Esophagus muscularis mucosa (tissue), 4 donors: ENCODE measurements around the gene FAM227A. TPM values are rescaled to one million over a fixed set of nuclear protein-coding genes. Genes with fewer than 3 reads are reported as not detected.

Source experiments
- DNase-seq: peaks from one replicate; pipeline ENCODE4 v3.0.0-alpha.2; 2017; ENCODE audit errors: extremely low spot score
- H3K27ac ChIP-seq, 4 donors: fragments of 200-600 bp; sonication (generic); replicated peaks in 1 of 4; 1 replicate in 3 of 4; 2 replicates in 1 of 4; pipeline ENCODE4 v1.5.1; 2016 to 2019; ENCODE audit warnings: mild to moderate bottlenecking in 1 of 4
- H3K27me3 ChIP-seq, 4 donors: fragments of 200-600 bp; sonication (generic); one replicate each; pipeline versions ENCODE4 v1.5.1 to v1.6.0; 2016 to 2019
- H3K36me3 ChIP-seq, 4 donors: fragments of 200-600 bp; sonication (generic); one replicate each; pipeline ENCODE4 v1.5.1; 2016 to 2019
- H3K4me1 ChIP-seq, 4 donors: fragments of 200-600 bp; sonication (generic); one replicate each; pipeline ENCODE4 v1.5.1; 2016 to 2019
- H3K4me3 ChIP-seq, 4 donors: fragments of 200-600 bp; sonication (generic); 1 replicate in 2 of 4; 2 replicates in 2 of 4; pipeline ENCODE4 v1.5.1; 2016 to 2019; ENCODE audit warnings: mild to moderate bottlenecking in 4 of 4, moderate library complexity in 1 of 4
- H3K9me3 ChIP-seq, 4 donors: fragments of 200-600 bp; sonication (generic); 1 replicate in 3 of 4; 2 replicates in 1 of 4; pipeline ENCODE4 v1.5.1; 2016 to 2019
- CTCF ChIP-seq, 3 experiments: fragments of 200-600 bp in 2 of 3; fragments of 450-650 bp in 1 of 3; sonication (generic) in 2 of 3; IDR thresholded peaks; one replicate each; pipeline ENCODE4 v1.5.1; 2017 to 2019; ENCODE audit warnings: antibody characterized with exemption in 3 of 3, mild to moderate bottlenecking in 2 of 3, moderate library complexity in 1 of 3
- EP300 ChIP-seq: sonication (generic); formaldehyde crosslinking; IDR thresholded peaks from one replicate; pipeline ENCODE4 v1.6.1; 2017; ENCODE audit warnings: antibody characterized with exemption
- POLR2A ChIP-seq: fragments of 450-650 bp; IDR thresholded peaks from one replicate; pipeline ENCODE4 v1.6.1; 2017; ENCODE audit warnings: antibody characterized with exemption, moderate library complexity, mild to moderate bottlenecking, low read depth
- POLR2AphosphoS5 ChIP-seq, 2 donors: sonication (generic); formaldehyde crosslinking; IDR thresholded peaks; one replicate each; pipeline ENCODE4 v1.6.1; 2017; ENCODE audit warnings: antibody characterized with exemption in 2 of 2
- WGBS: methylation state at CpG from one replicate; pipeline ENCODE4 v1.1.5; 2018; 5-methylcytosine and 5-hydroxymethylcytosine counted together
- intact Hi-C: fragments of 100-400 bp; cut with DNase I; formaldehyde crosslinking; loops from one replicate; pipeline ENCODE4 v1.15.1; 2023
- total RNA-seq, 4 donors: library from RNA; depleted of rRNA; stranded (reverse); fragments of >200 nt; gene quantifications; one replicate each; pipeline versions ENCODE4 v1.1.0 to v1.2.1, GENCODE V29; 2016

Gene FAM227A
- total RNA-seq, 4 donors from 2014 or later: 0.33 to 2.9 (median 0.86) TPM

DNA sequence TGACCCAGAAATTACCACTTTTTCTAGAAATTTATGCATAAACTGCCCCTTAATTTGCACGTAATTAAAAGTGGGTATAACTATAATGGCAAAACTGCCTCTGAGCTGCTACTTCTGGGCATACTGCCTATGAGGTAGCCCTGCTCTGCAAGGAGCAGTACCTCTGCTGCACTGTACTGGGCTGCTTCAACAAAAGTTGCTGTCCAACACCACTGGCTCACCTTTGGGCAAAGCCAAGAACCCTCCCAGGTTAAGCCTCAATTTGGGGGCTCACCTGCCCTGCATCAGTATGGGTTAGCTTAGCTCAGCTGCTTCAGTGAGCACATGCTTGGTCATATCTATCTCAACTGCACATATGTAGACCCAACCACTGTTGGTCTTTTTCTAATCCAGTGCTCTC lies 90.8 kb downstream of the FAM227A start:
- WGBS: 94% methylated on average over 1 of the region's 1 CpG
- Histone ChIP-seq H3K36me3 (no peaks in the 10 kb centered on the region), H3K27ac (no peak overlapping the region), H3K9me3 (no peaks in the 10 kb centered on the region), H3K27me3 (no peaks in the 10 kb centered on the region), H3K4me1 (peaks cover 0 to 19% (median 11%) of the 10 kb centered on the region in 4 donors), H3K4me3 (no peak overlapping the region)
- intact Hi-C loops: no loop called here
- DNase-seq: no peak
- TF ChIP-seq CTCF (IDR thresholded peaks at IDR 0.05): no peak
- TF ChIP-seq EP300: no peak
- no peak for TF ChIP-seq POLR2AphosphoS5 (IDR thresholded peaks at IDR 0.05)
- no peak for TF ChIP-seq POLR2A

- Histone ChIP-seq H3K4me1 (peaks cover 0 to 14% (median 7%) of the 10 kb centered on the region in 4 donors), H3K4me3 (no peak overlapping the region), H3K27ac (no peak overlapping the region), H3K9me3 (no peaks in the 10 kb centered on the region), H3K27me3 (no peaks in the 10 kb centered on the region), H3K36me3 (no peaks in the 10 kb centered on the region)
- TF ChIP-seq POLR2A (no peak), POLR2AphosphoS5 (IDR thresholded peaks at IDR 0.05) (no peak), EP300 (no peak)
- DNase-seq: no peak
- WGBS: 88% methylated on average over 2 of the region's 2 CpGs
- intact Hi-C loops: no loop called here
These were observed 91.5 kb downstream of the FAM227A start for GRCh38 chr22:38564669-38565068.

DNA sequence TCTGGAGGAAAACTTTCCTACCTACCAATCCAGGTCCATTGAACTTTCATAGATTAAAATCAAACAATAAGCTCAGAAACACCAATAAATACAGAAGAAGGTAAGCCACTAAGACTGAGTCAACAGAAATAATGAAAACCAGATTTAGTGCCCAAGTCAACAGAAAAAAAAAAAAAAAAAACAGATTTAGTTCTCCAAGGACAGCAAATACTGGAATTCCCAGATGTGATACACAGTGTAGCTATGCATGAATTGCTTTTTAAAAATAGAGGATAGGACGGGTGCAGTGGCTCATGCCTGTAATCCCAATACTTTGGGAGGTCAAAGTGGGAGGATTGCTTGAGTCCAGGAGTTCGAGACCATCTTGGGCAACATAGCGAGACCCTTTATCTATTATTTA lies 101.9 kb downstream of the FAM227A start:
- Histone ChIP-seq H3K4me1 (no peaks in the 10 kb centered on the region), H3K9me3 (no peaks in the 10 kb centered on the region), H3K27me3 (no peaks in the 10 kb centered on the region), H3K4me3 (no peak overlapping the region), H3K36me3 (no peaks in the 10 kb centered on the region), H3K27ac (no peak overlapping the region)
- no peak for DNase-seq
- intact Hi-C loops: no loop called here
- TF ChIP-seq EP300 (no peak), CTCF (IDR thresholded peaks at IDR 0.05) (no peak), POLR2A (no peak), POLR2AphosphoS5 (IDR thresholded peaks at IDR 0.05) (no peak)
- WGBS: 87% methylated on average over 3 of the region's 3 CpGs

- H3K4me1 ChIP-seq: no peaks in the 10 kb centered on the region
- intact Hi-C loops: no loop called here
- no peak for DNase-seq
- no peaks in the 10 kb centered on the region for H3K27me3 ChIP-seq
- H3K36me3 ChIP-seq: no peaks in the 10 kb centered on the region
- H3K27ac ChIP-seq: no peak overlapping the region
- TF ChIP-seq CTCF (IDR thresholded peaks at IDR 0.05): no peak
- no peak for TF ChIP-seq EP300
- 92% methylated on average over 7 of the region's 7 CpGs for WGBS
- no peak overlapping the region for H3K4me3 ChIP-seq
- H3K9me3 ChIP-seq: peaks cover 0 to under 1% (median 0%) of the 10 kb centered on the region in 4 donors
These were observed 106.9 kb downstream of the FAM227A start for GRCh38 chr22:38549101-38549894.

- Histone ChIP-seq H3K27ac (no peak overlapping the region), H3K4me1 (no peaks in the 10 kb centered on the region), H3K4me3 (no peak overlapping the region), H3K9me3 (peaks cover 0 to 8% (median 2%) of the 10 kb centered on the region in 4 donors), H3K27me3 (no peaks in the 10 kb centered on the region), H3K36me3 (no peaks in the 10 kb centered on the region)
- no peak for DNase-seq
- 89% methylated on average over 2 of the region's 2 CpGs for WGBS
- no peak for TF ChIP-seq POLR2AphosphoS5 (IDR thresholded peaks at IDR 0.05)
- no peak for TF ChIP-seq EP300
- TF ChIP-seq CTCF (IDR thresholded peaks at IDR 0.05): no peak
- TF ChIP-seq POLR2A: no peak
- intact Hi-C loops: no loop called here
These were observed 115.5 kb downstream of the FAM227A start for GRCh38 chr22:38540701-38541100.
